Heart left ventricle (tissue), 13 donors: ENCODE measurements around the gene COL19A1.

Source experiments
- CTCF ChIP-seq, 12 donors: fragments of 200-600 bp; sonication (generic) in 4 of 12; IDR thresholded peaks; one replicate each; pipeline versions ENCODE4 v1.5.0 to v1.8.0; 2018 to 2022; ENCODE audit warnings: antibody characterized with exemption in 12 of 12, mild to moderate bottlenecking in 5 of 12
- POLR2A ChIP-seq, 2 donors: fragments of 450-650 bp; IDR thresholded peaks; one replicate each; pipeline ENCODE4 v1.6.1; 2017; ENCODE audit warnings: antibody characterized with exemption in 2 of 2, mild to moderate bottlenecking in 2 of 2, moderate library complexity in 2 of 2
- donor health status: ischemic (EF 13 %, LVEDD 7.1; RV severe dilation, severe dysfunction).
- donor health status: DM: no; HTN: yes; CAD: no.
- donor health status: DM: no; HTN: no; CAD: no.
- donor health status: ischemic (EF 25% LVEDD 6.9; RV normal size, moderate dysfunction).
- donor health status: ischemic (EF 25% LVEDD 5.7; RV mildly dilated, moderate dysfunction).
- donor health status: ischemic (EF 35%, LVEDD 5.7; RV mildly dilated, moderate dysfunction).
- donor health status: nonischemic (EF 11% LVEDD 7.7; RV severe dilation, severe dysfunction).
- donor health status: DM: yes; HTN: yes; CAD: no.
- donor health status: PGD.
- donor health status: ischemic (EF 29% LVEDD 5.4; RV normal size, mild dysfunction).
- donor health status: nonischemic (EF 23%, LVEDD 6.1; RV moderate dilation, normal function).

- TF ChIP-seq CTCF (IDR thresholded peaks at IDR 0.05): no peak
- no peak for TF ChIP-seq POLR2A (IDR thresholded peaks at IDR 0.05)
Measured at GRCh38 chr6:70150521-70150920, 284.2 kb downstream of the COL19A1 start.
